ENCODE results near the gene TUBB4A.

Gene TUBB4A

DNA sequence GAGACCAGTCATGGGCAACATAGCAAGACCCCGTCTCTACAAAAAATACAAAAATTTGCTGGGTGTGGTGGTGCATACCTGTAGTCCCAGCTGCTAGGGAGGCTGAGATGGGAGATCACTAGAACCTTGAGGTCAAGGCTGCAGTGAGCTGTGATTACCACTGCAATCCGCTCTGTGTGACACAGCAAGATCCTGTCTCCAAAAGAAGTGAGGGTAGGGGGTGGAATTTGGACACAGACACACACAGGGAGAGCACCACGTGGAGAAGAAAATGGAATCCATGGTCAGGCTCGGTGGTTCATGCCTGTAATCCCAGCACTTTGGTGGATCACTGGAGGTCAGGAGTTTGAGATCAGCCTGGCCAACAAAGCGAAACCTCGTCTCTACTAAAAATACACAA lies 37.4 kb upstream of the TUBB4A start:
- ATAC-seq = no peak

DNA sequence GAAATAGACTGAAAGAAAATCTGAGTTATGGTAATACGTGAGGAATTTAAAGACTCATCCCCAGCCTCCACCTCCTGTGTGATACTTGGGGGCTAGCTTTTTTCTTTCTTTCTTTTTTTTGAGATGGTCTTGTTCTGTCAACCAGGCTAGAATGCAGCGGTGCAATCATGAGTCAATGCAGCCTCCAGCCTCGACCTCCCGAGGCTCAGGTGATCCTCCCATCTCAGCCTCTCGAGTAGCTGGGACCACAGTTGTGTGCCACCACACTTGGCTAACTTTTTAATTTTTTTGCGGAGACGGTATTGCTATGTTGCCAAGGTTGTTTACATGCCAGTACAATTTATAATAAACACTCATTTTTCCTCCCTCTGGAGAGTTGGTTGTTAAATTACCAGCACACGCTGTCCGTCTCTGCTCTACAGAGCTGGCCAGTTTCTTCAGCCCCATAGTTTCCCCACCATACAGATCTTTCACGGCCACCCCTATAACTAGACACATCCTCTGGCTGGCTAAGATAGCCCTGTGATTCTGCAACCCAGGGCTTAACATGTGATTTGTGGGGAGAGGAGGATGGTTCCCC lies 33.5 kb upstream of the TUBB4A start:
- ATAC-seq = no peak
- TF ChIP-seq RARB (CRISPR knock-in tag; IDR thresholded peaks at IDR 0.05) (no peak), ISL1 (CRISPR knock-in tag; IDR thresholded peaks at IDR 0.05) (no peak), CSDC2 (CRISPR knock-in tag; IDR thresholded peaks at IDR 0.05) (no peak), ZFP30 (CRISPR knock-in tag; IDR thresholded peaks at IDR 0.05) (no peak), ZC3H10 (CRISPR knock-in tag; IDR thresholded peaks at IDR 0.05) (no peak)
- TF ChIP-seq, protein P1, sequence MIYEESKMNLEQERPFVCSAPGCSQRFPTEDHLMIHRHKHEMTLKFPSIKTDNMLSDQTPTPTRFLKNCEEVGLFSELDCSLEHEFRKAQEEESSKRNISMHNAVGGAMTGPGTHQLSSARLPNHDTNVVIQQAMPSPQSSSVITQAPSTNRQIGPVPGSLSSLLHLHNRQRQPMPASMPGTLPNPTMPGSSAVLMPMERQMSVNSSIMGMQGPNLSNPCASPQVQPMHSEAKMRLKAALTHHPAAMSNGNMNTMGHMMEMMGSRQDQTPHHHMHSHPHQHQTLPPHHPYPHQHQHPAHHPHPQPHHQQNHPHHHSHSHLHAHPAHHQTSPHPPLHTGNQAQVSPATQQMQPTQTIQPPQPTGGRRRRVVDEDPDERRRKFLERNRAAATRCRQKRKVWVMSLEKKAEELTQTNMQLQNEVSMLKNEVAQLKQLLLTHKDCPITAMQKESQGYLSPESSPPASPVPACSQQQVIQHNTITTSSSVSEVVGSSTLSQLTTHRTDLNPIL (CRISPR knock-in tag; IDR thresholded peaks at IDR 0.05; ENCODE audit: low read depth) = no peak
- TF ChIP-seq, protein P2, sequence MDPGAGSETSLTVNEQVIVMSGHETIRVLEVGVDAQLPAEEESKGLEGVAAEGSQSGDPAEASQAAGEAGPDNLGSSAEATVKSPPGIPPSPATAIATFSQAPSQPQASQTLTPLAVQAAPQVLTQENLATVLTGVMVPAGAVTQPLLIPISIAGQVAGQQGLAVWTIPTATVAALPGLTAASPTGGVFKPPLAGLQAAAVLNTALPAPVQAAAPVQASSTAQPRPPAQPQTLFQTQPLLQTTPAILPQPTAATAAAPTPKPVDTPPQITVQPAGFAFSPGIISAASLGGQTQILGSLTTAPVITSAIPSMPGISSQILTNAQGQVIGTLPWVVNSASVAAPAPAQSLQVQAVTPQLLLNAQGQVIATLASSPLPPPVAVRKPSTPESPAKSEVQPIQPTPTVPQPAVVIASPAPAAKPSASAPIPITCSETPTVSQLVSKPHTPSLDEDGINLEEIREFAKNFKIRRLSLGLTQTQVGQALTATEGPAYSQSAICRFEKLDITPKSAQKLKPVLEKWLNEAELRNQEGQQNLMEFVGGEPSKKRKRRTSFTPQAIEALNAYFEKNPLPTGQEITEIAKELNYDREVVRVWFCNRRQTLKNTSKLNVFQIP (CRISPR knock-in tag; IDR thresholded peaks at IDR 0.05; ENCODE audit: borderline replicate concordance, low read depth) = no peak

More for the DNA sequence above, 37.4 kb upstream of the TUBB4A start:
- TF ChIP-seq ZFP30 (CRISPR knock-in tag; IDR thresholded peaks at IDR 0.05) (no peak), ZNF70 (CRISPR knock-in tag; IDR thresholded peaks at IDR 0.05) (no peak), CSDC2 (CRISPR knock-in tag; IDR thresholded peaks at IDR 0.05) (no peak), RARB (CRISPR knock-in tag; IDR thresholded peaks at IDR 0.05) (no peak), TOX (CRISPR knock-in tag; IDR thresholded peaks at IDR 0.05; ENCODE audit: borderline replicate concordance) (no peak), ZFP3 (CRISPR knock-in tag; IDR thresholded peaks at IDR 0.05) (no peak), TCF4 (CRISPR knock-in tag; IDR thresholded peaks at IDR 0.05; ENCODE audit: borderline replicate concordance) (no peak), OSR1 (CRISPR knock-in tag; IDR thresholded peaks at IDR 0.05) (no peak), ZC3H10 (CRISPR knock-in tag; IDR thresholded peaks at IDR 0.05) (no peak), ISL1 (CRISPR knock-in tag; IDR thresholded peaks at IDR 0.05) (no peak), ZNF8 (CRISPR knock-in tag; IDR thresholded peaks at IDR 0.05) (no peak), GLIS3 (CRISPR knock-in tag; IDR thresholded peaks at IDR 0.05) (no peak), SNAI2 (CRISPR knock-in tag; IDR thresholded peaks at IDR 0.05) (no peak), BACH2 (CRISPR knock-in tag; IDR thresholded peaks at IDR 0.05; ENCODE audit: borderline replicate concordance) (no peak), ARNTL (CRISPR knock-in tag; IDR thresholded peaks at IDR 0.05; ENCODE audit: borderline replicate concordance, low read depth) (no peak), ZNF565 (CRISPR knock-in tag; conservative IDR thresholded peaks at IDR 0.05; ENCODE audit: low read depth) (no peak)
- TF ChIP-seq, protein P2 (CRISPR knock-in tag; IDR thresholded peaks at IDR 0.05; ENCODE audit: borderline replicate concordance, low read depth) = no peak
- TF ChIP-seq, protein P1 (CRISPR knock-in tag; IDR thresholded peaks at IDR 0.05; ENCODE audit: low read depth) = no peak
- TF ChIP-seq, protein P3, sequence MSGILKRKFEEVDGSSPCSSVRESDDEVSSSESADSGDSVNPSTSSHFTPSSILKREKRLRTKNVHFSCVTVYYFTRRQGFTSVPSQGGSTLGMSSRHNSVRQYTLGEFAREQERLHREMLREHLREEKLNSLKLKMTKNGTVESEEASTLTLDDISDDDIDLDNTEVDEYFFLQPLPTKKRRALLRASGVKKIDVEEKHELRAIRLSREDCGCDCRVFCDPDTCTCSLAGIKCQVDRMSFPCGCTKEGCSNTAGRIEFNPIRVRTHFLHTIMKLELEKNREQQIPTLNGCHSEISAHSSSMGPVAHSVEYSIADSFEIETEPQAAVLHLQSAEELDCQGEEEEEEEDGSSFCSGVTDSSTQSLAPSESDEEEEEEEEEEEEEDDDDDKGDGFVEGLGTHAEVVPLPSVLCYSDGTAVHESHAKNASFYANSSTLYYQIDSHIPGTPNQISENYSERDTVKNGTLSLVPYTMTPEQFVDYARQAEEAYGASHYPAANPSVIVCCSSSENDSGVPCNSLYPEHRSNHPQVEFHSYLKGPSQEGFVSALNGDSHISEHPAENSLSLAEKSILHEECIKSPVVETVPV (CRISPR knock-in tag; IDR thresholded peaks at IDR 0.05) = no peak
- TF ChIP-seq, protein P4, sequence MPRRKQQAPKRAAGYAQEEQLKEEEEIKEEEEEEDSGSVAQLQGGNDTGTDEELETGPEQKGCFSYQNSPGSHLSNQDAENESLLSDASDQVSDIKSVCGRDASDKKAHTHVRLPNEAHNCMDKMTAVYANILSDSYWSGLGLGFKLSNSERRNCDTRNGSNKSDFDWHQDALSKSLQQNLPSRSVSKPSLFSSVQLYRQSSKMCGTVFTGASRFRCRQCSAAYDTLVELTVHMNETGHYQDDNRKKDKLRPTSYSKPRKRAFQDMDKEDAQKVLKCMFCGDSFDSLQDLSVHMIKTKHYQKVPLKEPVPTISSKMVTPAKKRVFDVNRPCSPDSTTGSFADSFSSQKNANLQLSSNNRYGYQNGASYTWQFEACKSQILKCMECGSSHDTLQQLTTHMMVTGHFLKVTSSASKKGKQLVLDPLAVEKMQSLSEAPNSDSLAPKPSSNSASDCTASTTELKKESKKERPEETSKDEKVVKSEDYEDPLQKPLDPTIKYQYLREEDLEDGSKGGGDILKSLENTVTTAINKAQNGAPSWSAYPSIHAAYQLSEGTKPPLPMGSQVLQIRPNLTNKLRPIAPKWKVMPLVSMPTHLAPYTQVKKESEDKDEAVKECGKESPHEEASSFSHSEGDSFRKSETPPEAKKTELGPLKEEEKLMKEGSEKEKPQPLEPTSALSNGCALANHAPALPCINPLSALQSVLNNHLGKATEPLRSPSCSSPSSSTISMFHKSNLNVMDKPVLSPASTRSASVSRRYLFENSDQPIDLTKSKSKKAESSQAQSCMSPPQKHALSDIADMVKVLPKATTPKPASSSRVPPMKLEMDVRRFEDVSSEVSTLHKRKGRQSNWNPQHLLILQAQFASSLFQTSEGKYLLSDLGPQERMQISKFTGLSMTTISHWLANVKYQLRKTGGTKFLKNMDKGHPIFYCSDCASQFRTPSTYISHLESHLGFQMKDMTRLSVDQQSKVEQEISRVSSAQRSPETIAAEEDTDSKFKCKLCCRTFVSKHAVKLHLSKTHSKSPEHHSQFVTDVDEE (CRISPR knock-in tag; IDR thresholded peaks at IDR 0.05) = no peak

Measured in SK-N-SH treated with all-trans-retinoic acid at 6 μM for 48 hours (cell line).